OCI-LY7 (cell line): ENCODE results near the gene VPS13D. TPM values are rescaled to one million over a fixed set of nuclear protein-coding genes. Genes with fewer than 3 reads are reported as not detected.

Experiments used
- BruUV-seq: library from RNA; stranded (reverse); fragments of 400-500 nt; replicated peaks from 2 replicates; lab custom pipeline; 2021; lab: Mats Ljungman, UMichigan
- CTCF ChIA-PET: fragments of 300-600 bp; sonication (Branson Sonifier 250); formaldehyde crosslinking; loops from one replicate; lab custom pipeline; 2022; ENCODE audit warnings: antibody characterized with exemption; ENCODE audit not compliant: unreplicated experiment; lab: Charles Lee
- POLR2A ChIA-PET: fragments of 300-600 bp; sonication (Branson Sonifier 250); formaldehyde crosslinking; loops from one replicate; lab custom pipeline; 2022; ENCODE audit warnings: antibody characterized with exemption; lab: Charles Lee
- DNase-seq: peaks from one replicate; pipeline ENCODE4 v3.0.0-alpha.2; 2015; ENCODE audit warnings: low spot score
- H2AFZ ChIP-seq: fragments of 200-600 bp; sonication (generic), shearing (Covaris generic); 2 replicates; pipeline ENCODE4 v1.6.1; 2014; ENCODE audit warnings: mild to moderate bottlenecking, antibody characterized with exemption, low read length, moderate library complexity
- H3K27ac ChIP-seq: fragments of 200-600 bp; sonication (generic); 2 replicates; pipeline ENCODE4 v1.5.1; 2014; ENCODE audit warnings: mixed run types, low read depth, mild to moderate bottlenecking, moderate library complexity, low read length, inconsistent platforms; ENCODE audit not compliant: poor library complexity, severe bottlenecking
- H3K36me3 ChIP-seq: fragments of 200-600 bp; sonication (generic); 2 replicates; pipeline ENCODE4 v1.6.1; 2014; ENCODE audit warnings: mild to moderate bottlenecking, antibody characterized with exemption, low read length, moderate library complexity, mixed read lengths; ENCODE audit not compliant: insufficient read depth
- H3K4me1 ChIP-seq: fragments of 200-600 bp; sonication (generic); 2 replicates; pipeline ENCODE4 v1.5.1; 2014; ENCODE audit warnings: mild to moderate bottlenecking, low read length; ENCODE audit not compliant: insufficient read depth, poor library complexity, severe bottlenecking
- H3K4me2 ChIP-seq: fragments of 200-600 bp; sonication (generic); 2 replicates; pipeline ENCODE4 v1.6.1; 2014; ENCODE audit warnings: mild to moderate bottlenecking, low read length
- H3K4me3 ChIP-seq: fragments of 200-600 bp; sonication (generic); 2 replicates; pipeline ENCODE4 v1.5.1; 2014; ENCODE audit warnings: mild to moderate bottlenecking, low read depth, low read length; ENCODE audit not compliant: poor library complexity, severe bottlenecking
- H3K79me2 ChIP-seq: fragments of 200-600 bp; sonication (generic); 2 replicates; pipeline ENCODE4 v1.6.1; 2016; ENCODE audit warnings: low read depth, mild to moderate bottlenecking, low read length, moderate library complexity, mixed read lengths; ENCODE audit not compliant: insufficient read depth
- H3K9me2 ChIP-seq: fragments of 200-600 bp; sonication (generic); 2 replicates; pipeline ENCODE4 v1.6.1; 2016; ENCODE audit warnings: mild to moderate bottlenecking, low read length, mixed read lengths; ENCODE audit not compliant: insufficient read depth
- H3K9me3 ChIP-seq: fragments of 200-600 bp; sonication (generic); 2 replicates; pipeline ENCODE4 v1.6.1; 2014; ENCODE audit warnings: mild to moderate bottlenecking, mixed run types, low read length, mixed read lengths
- H4K20me1 ChIP-seq: fragments of 200-600 bp; sonication (generic); 2 replicates; pipeline ENCODE4 v1.6.1; 2014; ENCODE audit warnings: mild to moderate bottlenecking, antibody characterized with exemption, low read length, moderate library complexity, mixed read lengths; ENCODE audit not compliant: insufficient read depth
- CTCF ChIP-seq: fragments of 200-600 bp; sonication (generic); conservative IDR thresholded peaks from 2 replicates; pipeline ENCODE4 v1.5.1; 2014; ENCODE audit warnings: mild to moderate bottlenecking, antibody characterized with exemption, low read length, moderate library complexity, mixed read lengths
- EZH2phosphoT487 ChIP-seq: fragments of 200-600 bp; sonication (generic); IDR thresholded peaks from 2 replicates; pipeline ENCODE4 v1.6.1; 2018; ENCODE audit warnings: low read depth, borderline replicate concordance, mild to moderate bottlenecking, mixed run types, antibody characterized with exemption, low read length, moderate library complexity, mixed read lengths
- intact Hi-C: fragments of 100-400 bp; cut with micrococcal nuclease; formaldehyde crosslinking; loops from one replicate; pipeline ENCODE4 v1.10.0; 2022; ENCODE audit not compliant: unreplicated experiment
- total RNA-seq, 2 experiments: library from RNA; depleted of rRNA in 1 of 2; stranded (reverse); fragments of >200 nt in 1 of 2; shearing (Covaris generic) in 1 of 2; gene quantifications; 2 replicates each; pipeline ENCODE4 v1.2.3, GENCODE V29; 2014 to 2022

The VPS13D gene
- total RNA-seq, 2 experiments from 2014 or later = 23.9 to 39.2 TPM

DNA sequence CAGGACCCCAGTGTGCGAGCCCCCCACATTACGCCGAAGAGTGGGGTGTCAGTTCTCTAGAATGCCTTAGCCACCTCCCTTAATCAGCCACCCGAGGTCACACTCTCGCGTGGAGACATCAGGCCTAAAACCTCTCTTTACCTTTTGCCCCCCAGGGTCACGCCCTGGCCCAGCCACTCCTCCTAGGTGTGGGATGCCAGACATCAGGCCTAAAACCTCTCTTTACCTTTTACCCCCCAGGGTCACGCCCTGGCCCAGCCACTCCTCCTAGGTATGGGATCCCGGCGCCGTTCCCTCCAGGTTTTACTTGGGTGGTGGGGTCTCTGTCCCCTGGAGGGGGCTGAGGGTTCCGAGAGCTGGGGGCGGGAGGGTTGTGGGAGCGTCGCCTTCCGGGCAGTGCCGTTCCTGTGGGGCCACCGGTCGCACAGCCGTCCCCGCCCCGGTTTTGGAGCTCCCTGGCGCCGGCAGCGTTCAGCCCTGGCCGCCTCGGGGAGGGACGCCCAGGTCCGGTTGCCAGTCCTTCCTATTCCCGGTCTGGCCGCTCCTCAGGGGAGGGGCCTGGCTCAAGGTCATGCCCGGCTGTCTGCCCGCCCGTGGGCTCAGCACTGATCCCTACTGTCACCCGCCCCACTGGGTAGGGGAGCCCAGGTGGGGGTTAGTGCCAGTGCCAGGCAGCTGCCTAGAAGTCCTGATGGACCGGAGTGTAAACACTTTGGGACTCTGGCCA is 882 bp downstream of the VPS13D start:
- Histone ChIP-seq H3K4me1 (peaks cover 7% of the 10 kb centered on the region), H3K9me2 (no peaks in the 10 kb centered on the region), H3K4me3 (peak overlapping the region; percentile 100), H4K20me1 (no peaks in the 10 kb centered on the region), H3K27ac (no peak overlapping the region), H2AFZ (peak overlapping the region; percentile 77), H3K4me2 (peak overlapping the region; percentile 93), H3K79me2 (peaks cover 13% of the 10 kb centered on the region; the same call in 1 of the 2 replicates), H3K36me3 (peaks cover 9% of the 10 kb centered on the region; the same call in 1 of the 2 replicates), H3K9me3 (no peaks in the 10 kb centered on the region)
- no peak for TF ChIP-seq CTCF
- TF ChIP-seq EZH2phosphoT487 = no peak
- ChIA-PET CTCF (no interaction called here), POLR2A (no interaction called here)
- intact Hi-C loops = no loop called here
- BruUV-seq = no TSS peak
- peak; percentile 29 for DNase-seq

- intact Hi-C loops = no loop called here
- Histone ChIP-seq H3K9me3 (no peaks in the 10 kb centered on the region), H3K79me2 (peaks cover 13% of the 10 kb centered on the region; the same call in 1 of the 2 replicates), H3K4me3 (peak overlapping the region; percentile 100), H3K4me2 (peak overlapping the region; percentile 93), H4K20me1 (no peaks in the 10 kb centered on the region), H3K36me3 (peaks cover 15% of the 10 kb centered on the region), H3K27ac (no peak overlapping the region), H3K9me2 (no peaks in the 10 kb centered on the region), H2AFZ (no peak overlapping the region), H3K4me1 (peaks cover 7% of the 10 kb centered on the region)
- ChIA-PET POLR2A (no interaction called here), CTCF (no interaction called here)
- TF ChIP-seq CTCF = no peak
- TF ChIP-seq EZH2phosphoT487 = no peak
- no peak for DNase-seq
- no TSS peak for BruUV-seq
These were observed 1.4 kb downstream of the VPS13D start for GRCh38 chr1:12231276-12231595.

DNA sequence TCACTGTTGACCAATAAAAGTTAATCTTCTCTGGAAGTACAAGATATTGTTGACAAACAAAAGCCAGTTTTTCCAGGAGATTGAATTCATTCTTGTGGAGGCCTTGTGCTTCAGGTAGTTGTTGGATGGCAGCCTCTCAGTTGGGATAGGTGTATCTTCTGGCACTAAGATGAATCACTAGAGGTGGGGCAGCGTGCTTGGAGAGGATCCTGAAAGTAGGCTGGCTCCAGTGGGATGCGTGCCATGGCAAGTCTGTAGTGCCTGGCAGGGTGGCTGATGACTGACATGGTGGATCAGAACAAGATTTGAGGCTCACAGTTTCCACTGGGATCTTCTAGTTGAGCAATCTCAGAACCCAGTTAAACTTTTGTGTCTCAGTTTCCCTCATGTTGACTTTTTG is 2.4 kb downstream of the VPS13D start:
- no peak for TF ChIP-seq CTCF
- TF ChIP-seq EZH2phosphoT487 = no peak
- peak overlapping the region; percentile 20; the same call in 1 of the 2 replicates for H3K4me2 ChIP-seq
- no peak for DNase-seq
- H2AFZ ChIP-seq = no peak overlapping the region
- no peaks in the 10 kb centered on the region for H3K9me3 ChIP-seq
- H3K36me3 ChIP-seq = peaks cover 22% of the 10 kb centered on the region
- H3K9me2 ChIP-seq = no peaks in the 10 kb centered on the region
- POLR2A ChIA-PET = no interaction called here
- intact Hi-C loops = no loop called here
- H3K4me1 ChIP-seq = peaks cover 7% of the 10 kb centered on the region
- CTCF ChIA-PET = no interaction called here
- BruUV-seq = no TSS peak
- H3K4me3 ChIP-seq = no peak overlapping the region
- peaks cover 13% of the 10 kb centered on the region; the same call in 1 of the 2 replicates for H3K79me2 ChIP-seq
- no peak overlapping the region for H3K27ac ChIP-seq
- no peaks in the 10 kb centered on the region for H4K20me1 ChIP-seq
